Hepatocyte (in vitro differentiated cells): ENCODE data around the gene SH3RF1. TPM values are rescaled to one million over a fixed set of nuclear protein-coding genes. Genes with fewer than 3 reads are reported as not detected.

Source experiments
- DNase-seq: peaks from one replicate; pipeline ENCODE4 v3.0.0-alpha.2; 2016; ENCODE audit warnings: low spot score
- H2AFZ ChIP-seq: fragments of 200-600 bp; sonication (generic); 2 replicates; pipeline ENCODE4 v1.6.0; 2016; ENCODE audit warnings: antibody characterized with exemption, mild to moderate bottlenecking
- H3K27ac ChIP-seq: fragments of 200-600 bp; sonication (generic); 2 replicates; pipeline ENCODE4 v1.5.1; 2016; ENCODE audit warnings: mild to moderate bottlenecking
- H3K27me3 ChIP-seq: fragments of 200-600 bp; sonication (generic); 2 replicates; pipeline ENCODE4 v1.6.1; 2016
- H3K36me3 ChIP-seq: fragments of 200-600 bp; sonication (generic); replicated peaks from 2 replicates; pipeline ENCODE4 v1.5.1; 2016; ENCODE audit warnings: low read depth; ENCODE audit not compliant: insufficient read depth
- H3K4me1 ChIP-seq: fragments of 200-600 bp; sonication (generic); 2 replicates; pipeline ENCODE4 v1.5.1; 2016; ENCODE audit warnings: mild to moderate bottlenecking, moderate library complexity; ENCODE audit not compliant: insufficient read depth
- H3K4me2 ChIP-seq: fragments of 200-600 bp; sonication (generic); 2 replicates; pipeline ENCODE4 v1.6.0; 2016
- H3K4me3 ChIP-seq: fragments of 200-600 bp; sonication (generic); 2 replicates; pipeline ENCODE4 v1.5.1; 2016; ENCODE audit warnings: mild to moderate bottlenecking
- H3K79me2 ChIP-seq: fragments of 200-600 bp; sonication (generic); 2 replicates; pipeline ENCODE4 v1.6.0; 2017; ENCODE audit warnings: mild to moderate bottlenecking
- H3K9me2 ChIP-seq: fragments of 200-600 bp; sonication (generic); replicated peaks from 2 replicates; pipeline ENCODE4 v1.6.0; 2017; ENCODE audit warnings: mild to moderate bottlenecking; ENCODE audit not compliant: insufficient read depth
- H3K9me3 ChIP-seq: fragments of 200-600 bp; sonication (generic); 2 replicates; pipeline ENCODE4 v1.5.1; 2016; ENCODE audit warnings: low read depth, mild to moderate bottlenecking
- H4K20me1 ChIP-seq: fragments of 200-600 bp; sonication (generic); 2 replicates; pipeline ENCODE4 v1.6.0; 2016; ENCODE audit warnings: mild to moderate bottlenecking; ENCODE audit not compliant: insufficient read depth, poor library complexity, severe bottlenecking
- EZH2 ChIP-seq: fragments of 200-600 bp; sonication (generic); IDR thresholded peaks from 2 replicates; pipeline ENCODE4 v1.6.1; 2016; ENCODE audit warnings: antibody characterized with exemption, mild to moderate bottlenecking, borderline replicate concordance
- EZH2phosphoT487 ChIP-seq: fragments of 200-600 bp; sonication (generic); IDR thresholded peaks from one replicate; pipeline ENCODE4 v1.6.1; 2018; ENCODE audit warnings: antibody characterized with exemption, mild to moderate bottlenecking, low read depth, moderate library complexity; ENCODE audit not compliant: unreplicated experiment, severe bottlenecking
- WGBS: methylation state at CpG from one replicate; pipeline ENCODE4 v1.1.6; 2016; ENCODE audit warnings: low lambda C conversion rate; ENCODE audit errors: missing lambda C conversion rate; 5-methylcytosine and 5-hydroxymethylcytosine counted together
- polyA plus RNA-seq: library from polyadenylated mRNA; unstranded; fragments of >200 nt; fragmentation: Nextera tagmentation; extraction: Ambion mirVana; gene quantifications from 2 replicates; pipeline ENCODE4 v1.2.1, GENCODE V29; 2016
- total RNA-seq: library from RNA; depleted of rRNA; stranded (reverse); fragments of >200 nt; gene quantifications from 2 replicates; pipeline ENCODE4 v1.2.3, GENCODE V29; 2014
- TF ChIP-seq, protein P1 (sequence below): fragments of 200-600 bp; sonication (generic); IDR thresholded peaks from 2 replicates; pipeline ENCODE4 v1.5.1; 2016; ENCODE audit warnings: antibody characterized with exemption, mild to moderate bottlenecking; ENCODE audit not compliant: poor library complexity

SH3RF1 gene
- total and polyA plus RNA-seq, 2 experiments from 2014 or later = 15.5 to 16.4 TPM

DNA sequence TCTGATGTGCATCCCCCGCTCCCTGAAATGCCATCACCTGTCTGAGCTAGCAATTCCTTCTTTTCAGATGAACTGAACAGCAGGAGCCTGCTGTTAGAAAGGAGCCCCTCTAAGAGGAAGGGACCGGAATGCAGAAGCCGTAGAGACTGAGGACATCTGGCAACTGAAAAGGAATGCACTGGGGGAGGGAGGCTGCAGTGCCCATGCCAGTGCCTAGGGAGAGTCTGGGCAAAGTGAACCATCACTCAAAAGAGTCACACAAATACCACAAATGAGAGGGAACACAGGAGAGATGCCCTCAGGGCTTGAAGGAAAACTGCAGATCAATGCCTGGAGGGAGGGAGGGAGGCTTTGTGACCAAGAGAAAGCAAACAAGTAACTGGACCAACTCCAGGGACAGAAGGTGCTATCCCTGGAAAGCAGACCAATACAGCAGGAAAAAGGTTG, 166.8 kb downstream of the SH3RF1 start:
- H3K4me2 ChIP-seq = no peak overlapping the region
- H3K27me3 ChIP-seq = no peaks in the 10 kb centered on the region
- no peaks in the 10 kb centered on the region for H3K36me3 ChIP-seq
- no peaks in the 10 kb centered on the region for H4K20me1 ChIP-seq
- WGBS = 60% methylated on average over 3 of the region's 3 CpGs
- H3K9me3 ChIP-seq = no peaks in the 10 kb centered on the region
- H3K4me3 ChIP-seq = no peak overlapping the region
- no peak for DNase-seq
- peaks cover 5% of the 10 kb centered on the region for H3K4me1 ChIP-seq
- no peak overlapping the region for H3K27ac ChIP-seq
- H3K9me2 ChIP-seq = no peaks in the 10 kb centered on the region
- TF ChIP-seq EZH2phosphoT487 = no peak
- no peak for TF ChIP-seq EZH2
- TF ChIP-seq, protein P1, sequence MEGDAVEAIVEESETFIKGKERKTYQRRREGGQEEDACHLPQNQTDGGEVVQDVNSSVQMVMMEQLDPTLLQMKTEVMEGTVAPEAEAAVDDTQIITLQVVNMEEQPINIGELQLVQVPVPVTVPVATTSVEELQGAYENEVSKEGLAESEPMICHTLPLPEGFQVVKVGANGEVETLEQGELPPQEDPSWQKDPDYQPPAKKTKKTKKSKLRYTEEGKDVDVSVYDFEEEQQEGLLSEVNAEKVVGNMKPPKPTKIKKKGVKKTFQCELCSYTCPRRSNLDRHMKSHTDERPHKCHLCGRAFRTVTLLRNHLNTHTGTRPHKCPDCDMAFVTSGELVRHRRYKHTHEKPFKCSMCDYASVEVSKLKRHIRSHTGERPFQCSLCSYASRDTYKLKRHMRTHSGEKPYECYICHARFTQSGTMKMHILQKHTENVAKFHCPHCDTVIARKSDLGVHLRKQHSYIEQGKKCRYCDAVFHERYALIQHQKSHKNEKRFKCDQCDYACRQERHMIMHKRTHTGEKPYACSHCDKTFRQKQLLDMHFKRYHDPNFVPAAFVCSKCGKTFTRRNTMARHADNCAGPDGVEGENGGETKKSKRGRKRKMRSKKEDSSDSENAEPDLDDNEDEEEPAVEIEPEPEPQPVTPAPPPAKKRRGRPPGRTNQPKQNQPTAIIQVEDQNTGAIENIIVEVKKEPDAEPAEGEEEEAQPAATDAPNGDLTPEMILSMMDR = no peak
- no peaks in the 10 kb centered on the region for H3K79me2 ChIP-seq
- no peak overlapping the region for H2AFZ ChIP-seq

DNA sequence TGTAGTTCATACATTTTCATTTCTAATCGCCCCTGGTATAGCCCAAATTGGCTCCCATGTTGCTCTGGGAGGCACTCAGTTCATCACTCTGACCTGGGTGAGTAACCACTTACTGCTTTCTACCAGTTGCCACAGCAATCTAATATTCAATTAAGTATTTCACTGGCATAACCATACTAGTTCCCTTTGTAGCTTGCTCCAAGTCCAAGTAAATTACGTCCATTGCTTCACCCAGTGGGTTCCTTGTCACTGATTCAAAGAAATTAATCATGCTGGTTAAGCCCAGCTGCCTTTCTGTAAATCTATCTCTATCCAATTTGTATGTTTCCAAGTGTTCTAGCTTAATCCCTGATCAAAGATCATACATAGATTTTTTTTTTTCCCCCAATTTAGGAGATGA, 168.7 kb downstream of the SH3RF1 start:
- no peaks in the 10 kb centered on the region for H3K36me3 ChIP-seq

DNA sequence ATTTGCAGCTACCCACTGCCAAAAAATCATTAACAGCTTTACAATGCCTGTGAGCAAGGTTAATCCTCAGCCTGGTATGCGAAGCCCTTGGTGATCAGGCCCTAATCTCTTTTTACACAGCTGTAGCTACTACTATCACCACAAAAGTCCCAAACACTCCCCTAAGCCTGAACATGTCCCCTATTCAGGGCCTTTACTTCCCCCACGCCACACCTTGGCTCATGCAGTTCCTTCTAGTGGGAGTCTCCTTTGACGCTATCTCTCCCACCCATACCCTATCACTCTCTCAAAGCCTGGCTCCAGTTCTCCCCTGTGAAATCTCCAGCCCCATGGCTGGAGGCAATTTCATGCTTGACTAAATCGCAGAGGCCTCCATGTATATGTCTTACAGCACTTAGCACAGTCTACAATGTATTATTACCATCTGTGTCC, 170.1 kb downstream of the SH3RF1 start:
- no peak for DNase-seq
- no peak overlapping the region for H3K4me3 ChIP-seq
- H3K27ac ChIP-seq = no peak overlapping the region

More for the DNA sequence above, 168.7 kb downstream of the SH3RF1 start:
- no peak overlapping the region for H3K27ac ChIP-seq
- H3K79me2 ChIP-seq = no peaks in the 10 kb centered on the region
- no peak for DNase-seq
- TF ChIP-seq EZH2phosphoT487 (no peak), EZH2 (no peak)
- TF ChIP-seq, protein P1 = no peak
- no peak overlapping the region for H2AFZ ChIP-seq
- H3K9me3 ChIP-seq = no peaks in the 10 kb centered on the region
- H3K9me2 ChIP-seq = no peaks in the 10 kb centered on the region
- H3K4me1 ChIP-seq = peaks cover 5% of the 10 kb centered on the region
- H4K20me1 ChIP-seq = no peaks in the 10 kb centered on the region
- no peak overlapping the region for H3K4me3 ChIP-seq
- WGBS = 97% methylated on average over 2 of the region's 2 CpGs
- H3K4me2 ChIP-seq = no peak overlapping the region
- H3K27me3 ChIP-seq = no peaks in the 10 kb centered on the region

More for the DNA sequence above, 170.1 kb downstream of the SH3RF1 start:
- H2AFZ ChIP-seq = no peak overlapping the region
- H3K4me1 ChIP-seq = peaks cover 5% of the 10 kb centered on the region
- H3K36me3 ChIP-seq = peaks cover 6% of the 10 kb centered on the region
- H3K9me2 ChIP-seq = no peaks in the 10 kb centered on the region
- H3K79me2 ChIP-seq = no peaks in the 10 kb centered on the region
- H3K27me3 ChIP-seq = no peaks in the 10 kb centered on the region
- TF ChIP-seq EZH2 = no peak
- TF ChIP-seq EZH2phosphoT487 = no peak
- TF ChIP-seq, protein P1 = no peak
- no peak overlapping the region for H3K4me2 ChIP-seq
- no peaks in the 10 kb centered on the region for H4K20me1 ChIP-seq
- H3K9me3 ChIP-seq = no peaks in the 10 kb centered on the region
- 77% methylated on average over 4 of the region's 4 CpGs for WGBS
